ENCODE results near the gene ADAMTSL4.
"Not testable (repeated sequence)": the region's sequence is repeated elsewhere in the genome, so short reads cannot be mapped to it uniquely, and the experiment has no call there.

The ADAMTSL4 gene

GRCh38 chr1:150567341-150567716 is 18.1 kb downstream of the ADAMTSL4 start:
- DNase-seq (ENCODE audit: low spot score), result no peak

GRCh38 chr1:150567717-150568593 is 18.7 kb downstream of the ADAMTSL4 start:
- DNase-seq (ENCODE audit: low spot score), result peak; percentile 65

DNA sequence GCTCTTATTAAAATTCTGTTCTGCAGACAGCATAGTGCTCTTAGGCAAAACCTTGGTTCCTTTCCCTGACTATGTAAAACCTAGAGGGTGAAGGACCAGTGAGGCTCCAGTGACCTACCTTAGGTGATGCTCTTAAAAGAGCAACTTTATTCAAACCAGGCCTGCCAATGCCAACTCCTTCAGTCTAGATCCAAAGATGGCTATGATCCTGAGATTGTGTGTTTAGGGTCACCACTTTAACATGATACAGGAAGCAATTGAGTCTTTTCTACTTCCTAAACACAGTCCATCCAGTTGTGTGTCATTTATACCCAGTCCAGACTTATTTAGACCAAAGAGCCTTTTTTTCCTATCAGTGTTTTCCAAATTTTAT is 19.4 kb downstream of the ADAMTSL4 start:
- DNase-seq (ENCODE audit: low spot score), result no peak

GRCh38 chr1:150572918-150573647 is 23.9 kb downstream of the ADAMTSL4 start:
- DNase-seq (ENCODE audit: low spot score), result no peak

DNA sequence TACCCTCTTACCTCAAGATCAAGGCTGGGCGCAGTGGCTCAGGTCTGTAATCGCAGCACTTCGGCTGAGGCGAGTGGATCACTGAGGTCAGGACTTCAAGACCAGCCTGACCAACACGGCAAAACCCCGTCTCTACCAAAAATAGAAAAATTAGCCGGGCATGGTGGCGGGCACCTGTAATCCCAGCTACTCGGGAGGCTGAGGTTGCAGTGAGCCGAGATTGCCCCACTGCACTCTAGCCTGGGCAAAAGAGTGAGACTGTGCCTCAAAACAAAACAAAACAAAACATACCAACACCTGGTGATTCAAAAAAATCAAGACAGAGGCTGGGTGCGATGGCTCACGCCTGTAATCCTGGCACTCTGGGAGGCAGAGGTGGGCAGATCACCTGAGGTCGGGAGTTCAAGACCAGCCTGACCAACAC is 24.5 kb downstream of the ADAMTSL4 start:
- DNase-seq (ENCODE audit: low spot score), result not testable (repeated sequence)

- no peak for DNase-seq (ENCODE audit: low spot score)
These were observed 25.3 kb downstream of the ADAMTSL4 start for GRCh38 chr1:150574260-150575071.

DNA sequence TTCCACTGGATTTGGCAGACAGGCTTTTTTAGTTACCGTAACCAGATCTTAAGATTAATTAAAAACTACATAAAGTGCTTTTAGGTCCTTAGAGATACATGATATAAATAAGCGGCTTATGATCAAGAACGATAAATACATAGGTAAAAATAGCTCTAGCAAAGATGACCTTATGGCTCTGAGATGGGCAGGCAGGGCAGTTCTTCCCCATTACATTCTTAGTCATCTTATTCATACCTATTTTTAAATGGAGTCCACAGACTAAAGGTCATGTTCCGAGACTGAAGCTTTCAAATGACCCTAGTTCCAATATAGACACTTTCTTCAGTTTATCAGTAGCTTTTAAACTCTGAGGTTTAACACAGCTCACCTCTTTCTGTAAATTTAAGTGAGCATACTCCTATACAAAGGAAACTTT is 25.9 kb downstream of the ADAMTSL4 start:
- DNase-seq (ENCODE audit: low spot score), result no peak

- DNase-seq (ENCODE audit: low spot score), result no peak
These were observed 26.5 kb downstream of the ADAMTSL4 start for GRCh38 chr1:150575518-150576366.

DNA sequence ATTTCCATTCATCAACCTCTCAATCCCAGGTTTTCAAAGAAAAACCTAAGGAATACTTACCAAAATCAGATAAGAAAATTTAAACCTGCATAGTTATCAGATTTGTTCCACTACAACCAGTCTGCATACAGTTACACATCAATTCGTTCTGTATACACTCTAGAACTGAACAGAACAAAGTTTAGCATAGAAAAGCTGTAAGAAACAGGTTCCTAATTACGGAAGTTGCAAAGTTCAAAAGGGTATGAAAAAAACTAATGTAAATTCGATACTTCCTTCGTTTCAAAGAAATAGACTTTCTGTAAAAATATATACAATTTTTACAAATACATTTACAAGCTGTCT is 27.1 kb downstream of the ADAMTSL4 start:
- no peak for DNase-seq (ENCODE audit: low spot score)

- DNase-seq (ENCODE audit: low spot score), result no peak
These were observed 27.8 kb downstream of the ADAMTSL4 start for GRCh38 chr1:150576794-150577556.

DNA sequence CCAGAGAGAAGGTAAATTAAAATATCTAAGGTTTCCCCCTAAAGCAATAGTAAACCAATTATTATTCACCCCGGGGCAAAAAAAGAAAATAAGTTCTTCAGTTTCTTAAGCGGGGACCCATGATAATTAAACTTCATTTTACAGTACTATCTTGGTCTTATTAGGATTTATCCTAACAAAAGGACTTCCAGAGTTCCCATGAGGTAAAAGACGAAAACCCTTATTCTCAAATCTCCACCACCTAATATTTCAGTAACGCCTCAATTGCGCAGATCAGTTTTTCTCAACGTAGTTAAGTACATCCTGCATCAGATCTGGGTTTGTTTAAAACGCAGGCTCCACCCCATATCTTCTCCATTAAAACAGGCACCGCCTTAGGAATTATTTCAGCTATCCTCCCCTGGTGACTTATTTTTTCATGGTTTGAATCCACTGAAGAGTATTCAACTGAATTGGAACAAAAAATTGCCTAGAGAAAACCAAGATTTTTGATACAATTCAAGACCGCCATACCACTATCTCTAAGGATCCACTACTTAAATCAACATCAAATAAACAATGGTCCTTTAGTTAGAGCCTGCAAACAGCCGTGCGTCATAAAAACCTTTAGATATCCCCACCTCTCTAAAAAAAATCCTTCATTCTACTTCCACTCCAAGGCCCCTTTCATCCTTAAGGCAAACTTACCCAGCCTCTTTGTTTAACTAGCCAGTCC is 28.5 kb downstream of the ADAMTSL4 start:
- no peak for DNase-seq (ENCODE audit: low spot score)

DNA sequence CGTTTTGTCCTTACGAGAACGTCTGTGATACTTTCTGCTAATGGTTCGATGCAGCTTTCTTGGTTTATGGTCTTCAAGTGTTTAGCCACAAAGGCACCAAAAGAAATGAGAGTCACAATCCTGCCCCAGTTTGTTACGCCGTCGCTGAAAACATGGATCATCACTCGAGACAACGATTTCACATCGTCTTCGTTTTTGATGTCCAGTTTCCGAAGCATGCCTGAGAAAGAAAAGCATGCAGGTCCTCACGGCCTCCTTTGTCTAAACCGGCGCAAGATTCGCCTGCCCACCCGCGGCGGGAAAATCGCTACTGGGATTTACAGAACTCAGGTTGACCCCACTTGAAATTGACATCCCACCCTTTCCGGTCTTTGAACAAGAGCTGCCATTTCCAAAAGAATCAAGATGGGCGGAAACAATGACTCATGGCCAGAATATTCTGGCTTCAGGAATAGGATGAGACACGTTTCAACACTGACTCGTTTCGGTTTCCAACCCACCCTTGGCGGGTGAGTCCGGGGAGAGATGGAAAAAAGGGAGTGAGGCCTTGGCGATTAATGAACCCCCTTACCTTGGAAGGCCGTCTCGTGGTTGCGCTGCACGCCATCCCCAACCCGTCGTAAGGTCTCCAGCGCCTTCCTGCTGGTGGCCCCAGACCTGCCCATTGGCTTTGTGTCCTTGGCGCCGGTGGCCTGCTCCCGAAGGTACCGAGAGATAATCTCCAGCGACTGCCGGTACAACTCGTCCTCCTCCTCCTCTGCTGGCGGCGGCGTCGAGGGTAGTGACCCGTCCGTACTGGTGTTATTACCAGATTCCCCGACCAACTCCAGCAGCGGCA is 29.3 kb downstream of the ADAMTSL4 start:
- no peak for DNase-seq (ENCODE audit: low spot score)

DNA sequence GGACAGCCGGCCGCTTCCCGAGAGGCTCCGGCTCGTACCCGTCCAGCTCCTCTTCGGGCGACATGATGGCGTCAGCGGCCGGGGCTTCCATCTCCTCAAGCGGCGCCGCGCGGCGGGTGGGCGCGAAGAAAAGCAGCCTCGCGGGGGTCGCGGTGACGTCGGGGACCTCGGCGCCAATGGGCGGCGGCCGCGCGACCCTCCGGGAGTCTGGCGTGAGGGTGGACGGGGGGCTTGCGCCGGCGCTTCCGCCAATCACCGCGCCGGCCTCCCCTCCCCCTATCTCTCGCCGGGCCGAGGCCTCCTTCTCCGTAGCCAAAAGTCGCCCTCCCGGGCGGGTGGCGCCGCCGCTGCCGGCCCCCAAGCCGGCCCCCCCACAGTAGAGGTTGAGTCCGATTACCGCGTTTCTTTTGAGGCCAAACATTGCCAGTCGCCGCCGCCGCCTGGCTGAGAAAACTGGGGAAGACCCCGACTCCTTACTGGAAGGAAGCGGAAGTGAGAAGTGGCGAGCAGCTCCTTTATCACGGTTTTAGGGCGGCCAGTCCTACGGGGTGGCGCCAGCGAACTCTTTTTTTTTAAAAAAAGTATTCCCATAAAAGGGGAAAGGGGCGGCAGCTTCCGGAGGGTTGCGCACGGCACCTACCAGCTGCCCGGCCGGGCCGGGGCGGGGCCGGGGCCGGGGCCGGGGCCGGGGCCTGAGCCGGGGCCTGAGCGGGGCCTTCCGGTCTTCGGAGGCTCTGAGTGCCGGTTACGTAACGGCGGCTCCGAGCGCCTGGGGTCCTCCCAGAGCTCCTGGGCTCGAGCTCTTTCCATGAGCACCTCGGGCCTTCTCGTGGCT is 30.1 kb downstream of the ADAMTSL4 start, which contains the start of gene MCL1:
MCL1 (minus strand) TSS at position 501 of the 835 bp plus-strand sequence; CDS start at position 421, 80 bp downstream.
- peak; percentile 96 for DNase-seq (ENCODE audit: low spot score)

- DNase-seq (ENCODE audit: low spot score), result no peak
These were observed 30.9 kb downstream of the ADAMTSL4 start for GRCh38 chr1:150579945-150580642.

DNA sequence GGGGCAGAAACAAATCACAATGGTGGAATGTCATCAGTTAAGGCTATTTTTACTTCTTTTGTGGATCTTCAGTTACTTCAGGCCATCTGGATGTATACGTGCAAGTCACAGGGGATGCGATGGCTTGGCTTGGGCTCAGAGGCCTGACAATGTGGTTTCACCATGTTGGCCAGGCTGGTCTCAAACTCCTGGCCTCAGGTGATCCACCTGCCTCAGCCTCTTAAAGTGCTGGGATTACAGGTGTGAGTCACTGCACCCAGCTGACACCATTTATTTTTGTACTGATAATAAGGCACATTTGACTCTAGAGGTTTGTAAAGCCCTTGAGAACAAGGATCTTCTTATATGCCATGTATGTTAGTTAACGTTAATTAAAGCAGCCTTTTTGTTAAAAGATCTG is 31.8 kb downstream of the ADAMTSL4 start:
- not testable (repeated sequence) for DNase-seq (ENCODE audit: low spot score)

GRCh38 chr1:150581437-150581836 is 32.2 kb downstream of the ADAMTSL4 start:
- not testable (repeated sequence) for DNase-seq (ENCODE audit: low spot score)

GRCh38 chr1:150581962-150582361 is 32.8 kb downstream of the ADAMTSL4 start:
- not testable (repeated sequence) for DNase-seq (ENCODE audit: low spot score)
